ENCODE measurements around the gene CDH24. TPM values are rescaled to one million over a fixed set of nuclear protein-coding genes. Genes with fewer than 3 reads are reported as not detected.

The CDH24 gene
- total and polyA plus RNA-seq, 9 of the 15 experiments (the other 6 are each of a cell fraction or from before 2014, with no cell fraction given): 0.04 to 16.2 (median 4.9) TPM

DNA sequence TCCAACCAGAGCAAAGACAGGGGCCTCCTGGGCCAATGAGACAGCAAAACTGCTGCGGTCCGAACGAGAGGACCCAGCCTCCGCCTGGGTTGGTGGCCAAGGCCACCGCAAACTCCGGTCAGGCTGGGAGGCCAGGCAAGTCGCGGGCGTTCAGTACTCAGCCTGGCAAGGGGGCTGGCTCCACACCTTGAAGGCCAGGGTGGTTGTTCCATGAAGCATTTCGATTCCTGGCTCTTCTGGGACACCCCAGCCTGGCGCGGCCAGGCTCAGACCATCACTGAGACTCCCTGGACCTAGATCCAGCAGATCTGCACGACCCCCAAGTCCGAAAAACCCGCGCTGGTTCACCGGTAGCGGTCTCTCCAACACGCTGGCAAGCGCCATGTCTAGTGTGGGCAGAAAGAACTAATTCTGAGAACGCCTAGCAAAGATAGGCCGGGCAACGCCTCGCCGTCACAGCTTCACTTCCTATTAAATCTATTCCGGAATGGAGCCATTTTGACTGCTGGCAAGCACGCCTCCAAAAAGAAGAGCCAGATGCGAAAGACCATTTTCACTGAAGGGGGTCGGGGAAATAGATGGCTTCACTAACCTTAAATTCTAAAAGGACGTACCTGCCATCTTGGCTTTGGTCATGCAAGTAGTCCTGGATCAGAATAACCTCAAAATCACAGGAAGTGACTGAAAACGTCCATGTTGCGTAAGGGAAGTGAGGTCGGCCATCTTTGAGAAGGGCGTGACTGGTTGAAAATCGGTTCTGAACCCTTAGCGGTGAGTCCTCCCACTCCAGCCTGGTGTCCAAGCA lies 22.6 kb downstream of the CDH24 start, which contains the start of gene PSMB5 (continued):
- TF ChIP-seq, protein P1, sequence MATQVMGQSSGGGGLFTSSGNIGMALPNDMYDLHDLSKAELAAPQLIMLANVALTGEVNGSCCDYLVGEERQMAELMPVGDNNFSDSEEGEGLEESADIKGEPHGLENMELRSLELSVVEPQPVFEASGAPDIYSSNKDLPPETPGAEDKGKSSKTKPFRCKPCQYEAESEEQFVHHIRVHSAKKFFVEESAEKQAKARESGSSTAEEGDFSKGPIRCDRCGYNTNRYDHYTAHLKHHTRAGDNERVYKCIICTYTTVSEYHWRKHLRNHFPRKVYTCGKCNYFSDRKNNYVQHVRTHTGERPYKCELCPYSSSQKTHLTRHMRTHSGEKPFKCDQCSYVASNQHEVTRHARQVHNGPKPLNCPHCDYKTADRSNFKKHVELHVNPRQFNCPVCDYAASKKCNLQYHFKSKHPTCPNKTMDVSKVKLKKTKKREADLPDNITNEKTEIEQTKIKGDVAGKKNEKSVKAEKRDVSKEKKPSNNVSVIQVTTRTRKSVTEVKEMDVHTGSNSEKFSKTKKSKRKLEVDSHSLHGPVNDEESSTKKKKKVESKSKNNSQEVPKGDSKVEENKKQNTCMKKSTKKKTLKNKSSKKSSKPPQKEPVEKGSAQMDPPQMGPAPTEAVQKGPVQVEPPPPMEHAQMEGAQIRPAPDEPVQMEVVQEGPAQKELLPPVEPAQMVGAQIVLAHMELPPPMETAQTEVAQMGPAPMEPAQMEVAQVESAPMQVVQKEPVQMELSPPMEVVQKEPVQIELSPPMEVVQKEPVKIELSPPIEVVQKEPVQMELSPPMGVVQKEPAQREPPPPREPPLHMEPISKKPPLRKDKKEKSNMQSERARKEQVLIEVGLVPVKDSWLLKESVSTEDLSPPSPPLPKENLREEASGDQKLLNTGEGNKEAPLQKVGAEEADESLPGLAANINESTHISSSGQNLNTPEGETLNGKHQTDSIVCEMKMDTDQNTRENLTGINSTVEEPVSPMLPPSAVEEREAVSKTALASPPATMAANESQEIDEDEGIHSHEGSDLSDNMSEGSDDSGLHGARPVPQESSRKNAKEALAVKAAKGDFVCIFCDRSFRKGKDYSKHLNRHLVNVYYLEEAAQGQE (IDR thresholded peaks at IDR 0.05; ENCODE audit: borderline replicate concordance): no peak
- TF ChIP-seq, protein P1 (CRISPR knock-in tag; IDR thresholded peaks at IDR 0.05; ENCODE audit: low read depth): 0 out of 2 replicates have a peak, but pooled peaks have one; percentile 59
- TF ChIP-seq, protein P2, sequence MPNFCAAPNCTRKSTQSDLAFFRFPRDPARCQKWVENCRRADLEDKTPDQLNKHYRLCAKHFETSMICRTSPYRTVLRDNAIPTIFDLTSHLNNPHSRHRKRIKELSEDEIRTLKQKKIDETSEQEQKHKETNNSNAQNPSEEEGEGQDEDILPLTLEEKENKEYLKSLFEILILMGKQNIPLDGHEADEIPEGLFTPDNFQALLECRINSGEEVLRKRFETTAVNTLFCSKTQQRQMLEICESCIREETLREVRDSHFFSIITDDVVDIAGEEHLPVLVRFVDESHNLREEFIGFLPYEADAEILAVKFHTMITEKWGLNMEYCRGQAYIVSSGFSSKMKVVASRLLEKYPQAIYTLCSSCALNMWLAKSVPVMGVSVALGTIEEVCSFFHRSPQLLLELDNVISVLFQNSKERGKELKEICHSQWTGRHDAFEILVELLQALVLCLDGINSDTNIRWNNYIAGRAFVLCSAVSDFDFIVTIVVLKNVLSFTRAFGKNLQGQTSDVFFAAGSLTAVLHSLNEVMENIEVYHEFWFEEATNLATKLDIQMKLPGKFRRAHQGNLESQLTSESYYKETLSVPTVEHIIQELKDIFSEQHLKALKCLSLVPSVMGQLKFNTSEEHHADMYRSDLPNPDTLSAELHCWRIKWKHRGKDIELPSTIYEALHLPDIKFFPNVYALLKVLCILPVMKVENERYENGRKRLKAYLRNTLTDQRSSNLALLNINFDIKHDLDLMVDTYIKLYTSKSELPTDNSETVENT (CRISPR knock-in tag; IDR thresholded peaks at IDR 0.05): no peak
- TF ChIP-seq NUFIP1 (IDR thresholded peaks at IDR 0.05; ENCODE audit: partially characterized antibody): no peak
- TF ChIP-seq TEAD2 (tag; IDR thresholded peaks at IDR 0.05): no peak
- TF ChIP-seq NR2C1 (IDR thresholded peaks at IDR 0.05): peak; percentile 95
- peak; percentile 96 for TF ChIP-seq NR2C1 (tag; IDR thresholded peaks at IDR 0.05)
- TF ChIP-seq, protein P3, sequence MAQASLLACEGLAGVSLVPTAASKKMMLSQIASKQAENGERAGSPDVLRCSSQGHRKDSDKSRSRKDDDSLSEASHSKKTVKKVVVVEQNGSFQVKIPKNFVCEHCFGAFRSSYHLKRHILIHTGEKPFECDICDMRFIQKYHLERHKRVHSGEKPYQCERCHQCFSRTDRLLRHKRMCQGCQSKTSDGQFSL (CRISPR knock-in tag; IDR thresholded peaks at IDR 0.05): no peak
- TF ChIP-seq, protein P3 (tag; IDR thresholded peaks at IDR 0.05): no peak
- TF ChIP-seq MCM3 (IDR thresholded peaks at IDR 0.05): no peak
- no peak for TF ChIP-seq NFE2L1 (tag; IDR thresholded peaks at IDR 0.05; ENCODE audit: borderline replicate concordance, low read depth)
- TF ChIP-seq CREB1 (IDR thresholded peaks at IDR 0.05): peak; percentile 78; the same call in 1 of the 2 replicates
- no peak for TF ChIP-seq CREB1 (CRISPR knock-in tag; IDR thresholded peaks at IDR 0.05)
- 0 out of 2 replicates have a peak, but pooled peaks have one; percentile 27 for TF ChIP-seq HDAC2 (IDR thresholded peaks at IDR 0.05)
- peak; percentile 80 for TF ChIP-seq NCOA6 (IDR thresholded peaks at IDR 0.05)
- TF ChIP-seq HIVEP1 (CRISPR knock-in tag; IDR thresholded peaks at IDR 0.05): no peak
- TF ChIP-seq, protein P4, sequence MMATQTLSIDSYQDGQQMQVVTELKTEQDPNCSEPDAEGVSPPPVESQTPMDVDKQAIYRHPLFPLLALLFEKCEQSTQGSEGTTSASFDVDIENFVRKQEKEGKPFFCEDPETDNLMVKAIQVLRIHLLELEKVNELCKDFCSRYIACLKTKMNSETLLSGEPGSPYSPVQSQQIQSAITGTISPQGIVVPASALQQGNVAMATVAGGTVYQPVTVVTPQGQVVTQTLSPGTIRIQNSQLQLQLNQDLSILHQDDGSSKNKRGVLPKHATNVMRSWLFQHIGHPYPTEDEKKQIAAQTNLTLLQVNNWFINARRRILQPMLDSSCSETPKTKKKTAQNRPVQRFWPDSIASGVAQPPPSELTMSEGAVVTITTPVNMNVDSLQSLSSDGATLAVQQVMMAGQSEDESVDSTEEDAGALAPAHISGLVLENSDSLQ (IDR thresholded peaks at IDR 0.05): no peak; the same call in 1 of the 2 replicates
